T-cell (primary cell): ENCODE data around the gene LHPP. TPM values are rescaled to one million over a fixed set of nuclear protein-coding genes. Genes with fewer than 3 reads are reported as not detected.

Source experiments
- ATAC-seq, 4 experiments: fragments of 200-7000 bp in 3 of 4; fragments of 150-1000 bp in 1 of 4; cut with Tn5 transposase; replicated peaks in 1 of 4; 1 replicate in 3 of 4; 2 replicates in 1 of 4; pipeline ENCODE4 v1.10.0; 2021; ENCODE audit warnings: moderate library complexity in 3 of 4, mild to moderate bottlenecking in 2 of 4, moderate number of reproducible peaks in 1 of 4
- CTCF ChIA-PET, 2 donors: fragments of 300-600 bp; sonication (Branson Sonifier 250); formaldehyde crosslinking; loops; one replicate each; lab custom pipeline; 2022; ENCODE audit warnings: antibody characterized with exemption in 2 of 2; lab: Charles Lee
- POLR2A ChIA-PET, 2 donors: fragments of 300-600 bp; sonication (Branson Sonifier 250); formaldehyde crosslinking; loops; one replicate each; lab custom pipeline; 2022; ENCODE audit warnings: antibody characterized with exemption in 2 of 2; lab: Charles Lee
- DNase-seq, 35 experiments: peaks; one replicate each; pipeline versions ENCODE4 v3.0.0 to v3.0.0-alpha.2; 2013 to 2023
- H3K27ac ChIP-seq: one replicate; pipeline ENCODE4 v1.5.1; 2013; ENCODE audit warnings: low read length
- H3K27me3 ChIP-seq, 2 experiments: replicated peaks in 1 of 2; 1 replicate in 1 of 2; 2 replicates in 1 of 2; pipeline versions ENCODE4 v1.6.1 to v1.7.0; 2013; ENCODE audit warnings: low read length in 1 of 2, mixed read lengths in 1 of 2; ENCODE audit not compliant: control insufficient read depth in 2 of 2, insufficient read depth in 2 of 2; ENCODE audit errors: extremely low read depth in 1 of 2
- H3K36me3 ChIP-seq, 2 donors: 1 replicate in 1 of 2; 2 replicates in 1 of 2; pipeline versions ENCODE4 v1.6.1 to v1.7.0; 2013; ENCODE audit warnings: low read length in 1 of 2; ENCODE audit not compliant: control insufficient read depth in 2 of 2, insufficient read depth in 1 of 2; ENCODE audit errors: extremely low read depth in 1 of 2
- H3K4me1 ChIP-seq, 2 experiments: 1 replicate in 1 of 2; 2 replicates in 1 of 2; pipeline versions ENCODE4 v1.6.1 to v1.7.0; 2013; ENCODE audit warnings: low read length in 2 of 2, mixed read lengths in 1 of 2; ENCODE audit not compliant: insufficient read depth in 2 of 2, control insufficient read depth in 1 of 2; ENCODE audit errors: extremely low read depth in 1 of 2
- H3K4me3 ChIP-seq, 2 donors: 1 replicate in 1 of 2; 2 replicates in 1 of 2; pipeline versions ENCODE4 v1.5.1 to v1.7.0; 2013; ENCODE audit warnings: mild to moderate bottlenecking in 2 of 2, low read length in 1 of 2, moderate library complexity in 1 of 2; ENCODE audit not compliant: control insufficient read depth in 1 of 2; ENCODE audit errors: extremely low read depth in 1 of 2
- H3K9me3 ChIP-seq: 2 replicates; pipeline ENCODE4 v1.7.0; 2013
- H3K27ac Mint-ChIP-seq, 2 donors: one replicate each; pipeline ENCODE4 v1.8.0; 2020 to 2021; ENCODE audit warnings: mild to moderate bottlenecking in 2 of 2, mixed read lengths in 2 of 2
- H3K27me3 Mint-ChIP-seq, 2 donors: one replicate each; pipeline ENCODE4 v1.8.0; 2021 to 2022; ENCODE audit warnings: mixed read lengths in 2 of 2
- H3K36me3 Mint-ChIP-seq: one replicate; pipeline ENCODE4 v1.8.0; 2021; ENCODE audit warnings: mixed read lengths
- H3K4me1 Mint-ChIP-seq, 3 donors: one replicate each; pipeline ENCODE4 v1.8.0; 2020 to 2022; ENCODE audit warnings: mixed read lengths in 3 of 3, mild to moderate bottlenecking in 1 of 3
- H3K4me3 Mint-ChIP-seq, 3 donors: one replicate each; pipeline ENCODE4 v1.8.0; 2020 to 2022; ENCODE audit warnings: mild to moderate bottlenecking in 3 of 3, mixed read lengths in 3 of 3, moderate library complexity in 3 of 3
- H3K9me3 Mint-ChIP-seq, 3 donors: one replicate each; pipeline ENCODE4 v1.8.0; 2020 to 2022; ENCODE audit warnings: mixed read lengths in 3 of 3
- WGBS: methylation state at CpG from one replicate; pipeline ENCODE4 v1.1.5; 2013; ENCODE audit warnings: missing lambda C conversion rate; ENCODE audit not compliant: insufficient coverage; 5-methylcytosine and 5-hydroxymethylcytosine counted together
- total RNA-seq, 35 experiments: library from RNA in 6 of 35; stranded (reverse) in 6 of 35; fragments of 120-200 nt in 1 of 35; gene quantifications; one replicate each; pipeline versions ENCODE4 v1.2.1 to v1.2.4 and lab custom pipeline; 2013 to 2026

The LHPP gene
- total RNA-seq, 5 donors from 2014 or later (not counting 1 experiment from before 2014, with no cell fraction given), result 13.2 to 27.4 (median 22.3) TPM

DNA sequence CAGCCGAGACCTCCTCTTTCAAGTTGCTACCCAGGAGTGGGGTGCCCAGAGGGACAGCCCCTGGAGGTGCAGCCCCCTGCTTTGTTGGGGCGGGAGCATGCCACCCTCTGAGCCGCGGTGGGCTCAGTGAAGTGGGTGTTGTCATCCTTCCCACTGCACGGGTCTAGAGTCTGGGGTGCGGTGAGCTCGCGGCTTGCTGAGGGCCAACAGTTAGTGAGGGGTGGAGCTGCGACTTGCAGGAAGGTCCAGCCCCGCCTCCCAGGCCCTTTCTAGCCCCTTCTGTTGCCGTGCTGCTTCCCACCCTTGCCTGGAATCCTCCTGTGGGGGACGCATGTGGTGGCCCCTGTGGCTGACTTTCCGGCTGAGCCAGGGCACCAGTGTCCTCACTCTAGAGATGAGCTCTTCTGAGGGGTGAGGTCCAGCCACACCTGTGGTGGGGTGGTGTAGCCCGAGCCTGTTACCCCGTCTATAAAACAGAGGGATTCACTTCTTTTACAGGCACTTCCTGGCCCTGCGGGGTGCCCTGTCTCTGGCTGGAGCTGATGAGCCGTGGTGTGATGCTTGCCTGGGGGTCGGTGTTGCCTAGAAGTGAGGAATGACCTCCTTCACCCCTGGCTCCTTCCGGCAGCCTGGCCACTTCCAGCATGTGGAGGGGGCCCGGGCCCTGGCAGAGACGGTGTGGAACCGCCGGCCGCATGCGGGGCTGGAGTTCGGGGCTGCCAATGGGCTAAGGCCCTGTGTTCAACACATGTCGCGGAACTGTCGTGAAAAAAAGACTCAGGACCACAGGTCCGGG, 154.6 kb downstream of the LHPP start:
- H3K4me1 ChIP-seq, result peaks cover 11 to 99% of the 10 kb centered on the region in 2 experiments
- H3K4me1 Mint-ChIP-seq, result peaks cover 29 to 69% (median 52%) of the 10 kb centered on the region in 3 donors
- peak overlapping the region; percentile 11 to 36 for H3K27ac Mint-ChIP-seq
- H3K4me3 ChIP-seq, result no peak overlapping the region
- POLR2A ChIA-PET, result interaction anchor here in 1 of 2 donors (0.5 kb wide), 1 partner anchor 124 kb away, joined by 3 read pairs; no protein-coding TSS in a partner anchor
- peaks cover 9% of the 10 kb centered on the region for H3K36me3 Mint-ChIP-seq
- DNase-seq (peak in 9 of 35 experiments; percentile 10 to 50 (median 24)), ATAC-seq (no peak)
- no peaks in the 10 kb centered on the region for H3K9me3 ChIP-seq
- CTCF ChIA-PET, result interaction anchor here in 1 of 2 donors (1.3 kb wide), 1 partner anchor 125 kb away, joined by 5 read pairs; no protein-coding TSS in a partner anchor
- no peaks in the 10 kb centered on the region for H3K27me3 Mint-ChIP-seq
- H3K4me3 Mint-ChIP-seq, result no peak overlapping the region
- no peaks in the 10 kb centered on the region for H3K27me3 ChIP-seq
- no peaks in the 10 kb centered on the region for H3K9me3 Mint-ChIP-seq
- WGBS, result 79% methylated on average over 25 of the region's 30 CpGs
- peak overlapping the region; percentile 44 for H3K27ac ChIP-seq
- H3K36me3 ChIP-seq, result peaks cover 6 to 15% of the 10 kb centered on the region in 2 donors

DNA sequence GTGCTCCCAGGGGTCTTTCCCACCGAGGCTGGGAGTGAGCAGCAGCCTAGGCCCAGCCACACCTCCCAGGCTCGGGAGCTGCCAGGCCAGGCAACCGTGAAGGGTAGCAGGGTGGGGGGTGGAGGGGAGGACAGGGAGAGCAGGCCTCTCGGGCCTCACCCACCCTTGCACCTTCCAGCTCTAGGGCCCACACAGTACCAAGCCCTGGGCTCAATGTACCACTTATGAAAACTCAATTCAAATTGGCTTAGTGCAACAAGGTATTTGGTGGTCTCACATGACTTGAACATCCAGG, 155.2 kb downstream of the LHPP start:
- Mint-ChIP-seq H3K4me3 (no peak overlapping the region), H3K27me3 (no peaks in the 10 kb centered on the region), H3K4me1 (peaks cover 26 to 70% (median 47%) of the 10 kb centered on the region in 3 donors), H3K27ac (peak overlapping the region; percentile 60 to 72), H3K9me3 (no peaks in the 10 kb centered on the region), H3K36me3 (peaks cover 12% of the 10 kb centered on the region)
- 80% methylated on average over 1 of the region's 4 CpGs for WGBS
- DNase-seq, result no peak
- Histone ChIP-seq H3K9me3 (no peaks in the 10 kb centered on the region), H3K4me3 (no peak overlapping the region), H3K4me1 (peaks cover 7 to 96% of the 10 kb centered on the region in 2 experiments), H3K36me3 (peaks cover 6 to 16% of the 10 kb centered on the region in 2 donors), H3K27me3 (no peaks in the 10 kb centered on the region), H3K27ac (peak overlapping the region; percentile 44)
- POLR2A ChIA-PET, result no interaction called here
- CTCF ChIA-PET, result interaction anchor here in 1 of 2 donors (1.3 kb wide), 1 partner anchor 124 kb away, joined by 5 read pairs; no protein-coding TSS in a partner anchor
- no peak for ATAC-seq

DNA sequence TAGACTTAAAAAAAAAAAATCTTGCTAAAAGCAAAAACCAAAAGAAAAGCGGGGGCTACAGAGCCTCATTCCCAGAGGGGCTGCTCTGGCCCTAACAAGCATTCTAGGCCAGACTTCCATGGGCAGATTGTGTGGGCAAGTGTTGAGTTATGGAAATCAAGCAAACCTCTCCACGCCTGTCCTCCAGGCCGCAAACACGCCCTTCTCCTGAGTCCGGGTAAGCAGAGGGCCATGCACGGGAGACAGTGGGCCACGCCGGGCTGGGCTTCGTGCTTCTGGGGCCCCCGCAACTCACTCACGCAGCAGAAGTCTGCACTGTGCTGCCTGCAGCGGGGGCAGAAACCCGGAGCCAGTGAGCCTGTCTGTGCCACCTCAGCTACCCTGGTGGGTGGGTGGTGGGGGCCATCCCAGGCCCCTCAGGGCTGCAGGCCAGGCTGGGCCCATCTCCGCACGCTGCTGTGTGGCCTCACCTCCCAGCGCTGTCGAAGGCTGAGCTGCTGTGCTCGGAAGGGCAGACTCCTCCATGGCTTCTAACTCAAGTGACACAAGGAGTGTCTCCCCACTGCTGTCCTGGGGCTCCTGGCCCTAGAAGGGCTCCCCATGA, 156.9 kb downstream of the LHPP start:
- no peaks in the 10 kb centered on the region for H3K9me3 Mint-ChIP-seq
- Histone ChIP-seq H3K9me3 (no peaks in the 10 kb centered on the region), H3K4me3 (no peak overlapping the region), H3K4me1 (peaks cover 6 to 88% of the 10 kb centered on the region in 2 experiments), H3K36me3 (peaks cover 12 to 30% of the 10 kb centered on the region in 2 donors), H3K27me3 (no peaks in the 10 kb centered on the region), H3K27ac (peak overlapping the region; percentile 54)
- peaks cover 15 to 59% (median 36%) of the 10 kb centered on the region in 3 donors for H3K4me1 Mint-ChIP-seq
- ChIA-PET POLR2A (no interaction called here), CTCF (interaction anchor here (0.6 to 1.0 kb wide), 3 partner anchors 10 to 199 kb away, joined by 3 to 5 read pairs (median 3); no protein-coding TSS in a partner anchor)
- peaks cover 15% of the 10 kb centered on the region for H3K36me3 Mint-ChIP-seq
- H3K27ac Mint-ChIP-seq, result peak overlapping the region; percentile 88 to 90
- H3K4me3 Mint-ChIP-seq, result peak overlapping the region in 1 of 3 donors; percentile 56
- no peak for DNase-seq
- no peak for ATAC-seq
- H3K27me3 Mint-ChIP-seq, result no peaks in the 10 kb centered on the region
- 97% methylated on average over 16 of the region's 18 CpGs for WGBS

DNA sequence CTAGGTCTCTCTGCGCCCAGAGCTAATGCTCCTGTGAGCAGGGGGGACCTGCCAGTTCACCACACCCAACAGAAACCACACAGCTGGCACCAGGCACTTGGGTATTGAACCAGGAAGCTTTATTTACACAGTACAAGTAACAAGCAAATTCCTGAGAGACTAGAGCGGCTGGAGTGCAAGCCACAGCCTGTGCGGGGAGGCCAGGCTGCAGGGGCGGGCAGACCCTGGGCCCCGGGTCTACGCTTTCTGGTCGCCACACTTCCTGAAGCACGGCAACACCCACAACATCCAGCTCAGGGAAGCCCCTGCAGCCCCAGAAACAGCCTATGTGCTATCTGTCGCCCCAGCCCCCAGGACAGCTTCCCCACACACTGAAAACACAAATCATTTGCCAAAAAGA, 157.6 kb downstream of the LHPP start:
- ChIA-PET POLR2A (interaction anchor here in 1 of 2 donors (0.5 kb wide), 1 partner anchor 1125 kb away, joined by 3 read pairs; no protein-coding TSS in a partner anchor), CTCF (interaction anchor here in 1 of 2 donors (0.7 to 1.0 kb wide), 2 partner anchors 9 to 122 kb away, joined by 3 read pairs; no protein-coding TSS in a partner anchor)
- peak overlapping the region in 1 of 3 donors; percentile 56 for H3K4me3 Mint-ChIP-seq
- Histone ChIP-seq H3K4me3 (no peak overlapping the region), H3K4me1 (peaks cover 6 to 84% of the 10 kb centered on the region in 2 experiments), H3K9me3 (no peaks in the 10 kb centered on the region), H3K27me3 (no peaks in the 10 kb centered on the region), H3K27ac (peak overlapping the region; percentile 54), H3K36me3 (peaks cover 15 to 35% of the 10 kb centered on the region in 2 donors)
- no peaks in the 10 kb centered on the region for H3K9me3 Mint-ChIP-seq
- peaks cover 21% of the 10 kb centered on the region for H3K36me3 Mint-ChIP-seq
- peak overlapping the region; percentile 88 to 90 for H3K27ac Mint-ChIP-seq
- ATAC-seq (peak; percentile 37 to 76 (median 62)), DNase-seq (peak in 22 of 35 experiments; percentile 16 to 56 (median 34))
- no peaks in the 10 kb centered on the region for H3K27me3 Mint-ChIP-seq
- 23% methylated on average over 9 of the region's 9 CpGs for WGBS
- H3K4me1 Mint-ChIP-seq, result peaks cover 15 to 60% (median 34%) of the 10 kb centered on the region in 3 donors

DNA sequence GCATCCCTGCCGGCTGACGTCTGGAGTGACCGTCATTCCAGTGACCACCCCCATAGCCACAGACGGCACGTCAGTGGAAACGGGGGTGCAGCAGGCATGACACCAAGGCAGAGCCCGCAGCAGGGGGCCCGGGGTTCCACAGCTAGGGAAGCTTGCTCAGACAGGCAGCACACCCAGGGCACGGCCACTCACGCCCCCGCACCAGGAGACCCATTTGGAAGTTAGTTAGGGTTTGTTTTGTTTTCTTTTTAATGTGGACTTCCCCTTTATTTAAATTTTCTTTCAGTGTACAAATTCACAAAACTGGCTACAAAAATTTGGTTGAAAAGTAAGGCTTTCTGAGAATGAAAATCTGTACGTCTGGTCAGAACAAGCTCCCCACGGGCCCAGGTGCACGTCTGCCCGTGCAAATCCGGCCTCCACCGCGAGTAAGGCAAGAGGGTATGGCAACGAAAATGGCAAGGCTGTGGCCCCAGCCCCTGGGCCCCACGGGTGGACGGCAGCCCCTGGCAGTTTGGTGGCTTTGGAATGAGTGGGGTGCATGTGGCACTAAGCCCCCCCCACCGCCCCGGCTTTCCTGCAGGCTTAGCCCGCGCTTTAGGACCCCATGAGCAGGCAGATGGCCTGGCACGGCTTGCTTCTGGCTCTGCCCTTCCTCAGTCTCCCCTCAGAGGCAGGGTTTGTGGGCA, 158.3 kb downstream of the LHPP start:
- ChIA-PET CTCF (interaction anchor here (0.6 to 1.0 kb wide), 2 partner anchors 8 to 73 kb away, joined by 3 to 7 read pairs; no protein-coding TSS in a partner anchor), POLR2A (interaction anchor here in 1 of 2 donors (0.5 kb wide), 1 partner anchor 1124 kb away, joined by 3 read pairs; no protein-coding TSS in a partner anchor)
- ATAC-seq (no peak), DNase-seq (no peak)
- Mint-ChIP-seq H3K4me3 (peak overlapping the region in 1 of 3 donors; percentile 56), H3K9me3 (no peaks in the 10 kb centered on the region), H3K27me3 (no peaks in the 10 kb centered on the region), H3K36me3 (peaks cover 19% of the 10 kb centered on the region), H3K4me1 (peaks cover 21 to 61% (median 38%) of the 10 kb centered on the region in 3 donors), H3K27ac (peak overlapping the region; percentile 88 to 90)
- no peaks in the 10 kb centered on the region for H3K27me3 ChIP-seq
- H3K4me1 ChIP-seq, result peaks cover 6 to 84% of the 10 kb centered on the region in 2 experiments
- WGBS, result 76% methylated on average over 13 of the region's 26 CpGs
- H3K4me3 ChIP-seq, result no peak overlapping the region
- H3K36me3 ChIP-seq, result peaks cover 17 to 35% of the 10 kb centered on the region in 2 donors
- H3K27ac ChIP-seq, result peak overlapping the region; percentile 54
- H3K9me3 ChIP-seq, result no peaks in the 10 kb centered on the region
